ENCODE measurements around the gene BTBD9.

Gene BTBD9

DNA sequence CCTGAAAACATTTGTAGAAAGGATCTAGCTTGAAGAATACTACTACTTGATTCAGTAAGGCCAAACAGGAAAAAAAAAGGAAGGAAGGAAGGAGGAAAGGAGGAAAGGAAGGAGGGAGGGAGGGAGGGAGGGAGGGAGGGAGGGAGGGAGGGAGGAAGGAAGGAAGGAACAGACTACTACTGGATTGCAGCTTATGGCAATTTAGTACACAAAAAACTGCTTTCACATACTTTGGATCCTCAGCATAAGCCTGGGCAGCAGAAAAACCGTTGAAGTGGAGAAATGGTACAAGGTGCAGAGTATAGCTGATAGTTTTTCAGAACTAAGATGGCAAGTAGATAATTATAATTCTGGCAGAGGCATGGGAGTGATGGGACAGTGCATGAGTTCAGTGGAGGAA is 201.6 kb downstream of the BTBD9 start:
- DNase-seq (ENCODE audit: low read depth) = no peak
- H3K4me3 ChIP-seq (ENCODE audit: low read length) = no peak overlapping the region
- TF ChIP-seq, protein P1, sequence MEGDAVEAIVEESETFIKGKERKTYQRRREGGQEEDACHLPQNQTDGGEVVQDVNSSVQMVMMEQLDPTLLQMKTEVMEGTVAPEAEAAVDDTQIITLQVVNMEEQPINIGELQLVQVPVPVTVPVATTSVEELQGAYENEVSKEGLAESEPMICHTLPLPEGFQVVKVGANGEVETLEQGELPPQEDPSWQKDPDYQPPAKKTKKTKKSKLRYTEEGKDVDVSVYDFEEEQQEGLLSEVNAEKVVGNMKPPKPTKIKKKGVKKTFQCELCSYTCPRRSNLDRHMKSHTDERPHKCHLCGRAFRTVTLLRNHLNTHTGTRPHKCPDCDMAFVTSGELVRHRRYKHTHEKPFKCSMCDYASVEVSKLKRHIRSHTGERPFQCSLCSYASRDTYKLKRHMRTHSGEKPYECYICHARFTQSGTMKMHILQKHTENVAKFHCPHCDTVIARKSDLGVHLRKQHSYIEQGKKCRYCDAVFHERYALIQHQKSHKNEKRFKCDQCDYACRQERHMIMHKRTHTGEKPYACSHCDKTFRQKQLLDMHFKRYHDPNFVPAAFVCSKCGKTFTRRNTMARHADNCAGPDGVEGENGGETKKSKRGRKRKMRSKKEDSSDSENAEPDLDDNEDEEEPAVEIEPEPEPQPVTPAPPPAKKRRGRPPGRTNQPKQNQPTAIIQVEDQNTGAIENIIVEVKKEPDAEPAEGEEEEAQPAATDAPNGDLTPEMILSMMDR (IDR thresholded peaks at IDR 0.05; ENCODE audit: insufficient read depth, low read depth, low read length, missing control alignments) = no peak

DNA sequence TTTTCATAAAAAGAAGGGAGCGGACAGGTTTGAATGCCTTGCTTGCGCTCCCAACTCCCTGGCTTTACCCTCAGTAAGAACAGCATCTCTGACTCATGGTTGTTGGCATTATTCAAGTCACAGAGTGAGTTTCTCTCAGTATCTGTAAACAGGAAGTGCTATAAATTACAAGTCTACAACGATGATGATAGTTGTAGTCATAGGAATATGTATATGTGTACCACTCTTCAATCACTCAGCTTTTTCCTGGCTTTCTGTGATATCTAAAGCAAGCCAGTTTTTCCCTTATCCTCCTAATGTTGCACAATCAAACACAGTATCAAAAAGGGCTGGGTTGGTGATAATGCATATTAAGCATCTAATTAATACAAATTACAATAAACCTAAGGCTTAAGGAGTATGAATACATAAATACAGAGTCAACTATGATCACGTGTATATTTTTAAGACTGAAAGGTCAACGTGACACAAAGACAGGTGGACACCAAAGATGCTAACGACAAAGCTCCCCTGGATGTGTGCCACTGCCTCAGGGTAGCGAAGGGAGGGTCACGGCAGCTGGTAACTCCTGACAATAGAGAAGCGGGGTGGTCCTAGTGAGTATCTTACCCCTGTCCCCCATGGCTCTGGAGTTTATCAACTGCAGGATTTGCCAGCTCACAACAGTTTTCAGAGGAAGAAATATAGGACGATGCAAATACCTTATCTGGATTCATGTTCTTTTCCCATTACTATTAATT is 202.8 kb downstream of the BTBD9 start:
- peak; percentile 82 for DNase-seq (ENCODE audit: low read depth)
- no peak overlapping the region for H3K4me3 ChIP-seq (ENCODE audit: low read length)
- TF ChIP-seq, protein P1 (IDR thresholded peaks at IDR 0.05; ENCODE audit: insufficient read depth, low read depth, low read length, missing control alignments) = no peak

DNA sequence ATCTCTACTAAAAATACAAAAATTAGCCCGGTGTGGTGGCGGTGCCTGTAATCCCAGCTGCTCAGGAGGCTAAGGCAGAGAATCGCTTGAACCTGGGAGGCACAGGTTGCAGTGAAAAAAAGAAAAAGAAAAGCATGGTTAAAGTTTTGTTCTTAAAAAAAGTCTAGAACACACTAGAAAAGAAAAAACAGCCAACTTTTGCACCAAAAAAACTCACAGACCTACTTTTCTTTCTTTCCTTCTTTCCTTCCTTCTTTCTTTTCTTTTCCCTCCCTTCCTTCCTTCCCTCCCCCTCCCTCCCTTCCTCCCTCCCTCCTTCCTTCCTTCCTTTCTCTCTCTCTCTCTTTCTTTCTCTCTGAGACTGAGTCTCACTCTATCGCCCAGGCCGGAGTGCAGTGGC is 204.4 kb downstream of the BTBD9 start:
- no peak overlapping the region for H3K4me3 ChIP-seq (ENCODE audit: low read length)
- TF ChIP-seq, protein P1 (IDR thresholded peaks at IDR 0.05; ENCODE audit: insufficient read depth, low read depth, low read length, missing control alignments) = no peak
- no peak for DNase-seq (ENCODE audit: low read depth)

DNA sequence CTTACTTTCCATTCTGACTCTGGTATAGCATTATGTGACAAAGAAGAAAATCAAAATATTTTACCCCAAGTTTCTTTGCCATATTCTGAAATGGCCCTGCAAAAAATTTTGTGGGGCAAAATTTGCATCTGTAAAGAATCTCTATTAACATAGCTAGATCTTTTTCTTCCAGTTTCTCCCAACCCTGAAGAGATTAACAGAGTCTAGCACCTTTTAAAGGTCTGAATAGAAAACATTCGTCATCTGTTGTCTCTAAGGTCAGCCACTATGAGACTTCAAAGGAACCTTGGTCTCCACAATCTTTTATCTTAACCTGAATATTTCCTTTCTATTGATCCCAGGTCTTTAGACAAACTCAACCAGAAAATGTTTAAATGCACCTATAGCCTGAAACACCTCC is 205.7 kb downstream of the BTBD9 start:
- TF ChIP-seq, protein P1 (IDR thresholded peaks at IDR 0.05; ENCODE audit: insufficient read depth, low read depth, low read length, missing control alignments) = no peak
- no peak overlapping the region for H3K4me3 ChIP-seq (ENCODE audit: low read length)
- DNase-seq (ENCODE audit: low read depth) = no peak

DNA sequence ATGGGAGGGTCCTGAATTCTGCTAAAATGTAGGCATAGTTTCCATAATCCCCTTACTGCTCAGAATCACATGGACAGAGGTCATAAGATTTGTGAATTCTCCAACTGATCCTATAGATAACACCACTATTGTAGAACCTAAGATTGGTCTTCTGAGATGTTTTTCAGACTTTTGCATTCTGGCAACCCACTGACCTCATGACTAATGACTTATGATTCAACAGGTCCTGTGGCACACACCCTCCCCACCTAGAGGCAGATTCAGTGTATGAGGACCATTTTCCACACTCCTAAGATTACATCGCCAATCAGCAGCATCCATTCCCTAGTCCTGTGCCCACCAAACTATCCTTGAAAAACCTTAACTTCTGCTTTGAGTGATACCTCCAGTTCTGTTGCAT is 207.2 kb downstream of the BTBD9 start:
- no peak overlapping the region for H3K4me3 ChIP-seq (ENCODE audit: low read length)
- DNase-seq (ENCODE audit: low read depth) = peak; percentile 55
- TF ChIP-seq, protein P1 (IDR thresholded peaks at IDR 0.05; ENCODE audit: insufficient read depth, low read depth, low read length, missing control alignments) = peak; percentile 9

DNA sequence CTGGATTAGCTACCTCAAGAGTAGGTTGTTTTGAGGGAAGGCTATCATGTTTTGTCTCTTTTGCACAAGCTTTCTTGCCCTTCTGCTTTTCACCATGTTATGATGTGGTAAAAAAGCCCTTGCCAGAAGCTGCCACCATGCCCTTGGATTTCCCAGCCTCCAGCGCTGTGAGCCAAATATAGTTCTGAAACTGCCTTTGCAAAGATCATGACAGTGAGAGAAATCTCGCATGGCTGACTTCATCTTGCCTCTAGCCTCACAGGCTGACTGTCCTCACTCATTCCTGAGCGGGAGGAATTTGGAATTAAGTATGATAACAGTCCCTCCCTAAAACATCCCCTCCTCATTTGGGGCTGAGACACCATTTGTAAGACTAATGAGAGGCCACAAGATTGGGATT is 207.7 kb downstream of the BTBD9 start:
- DNase-seq (ENCODE audit: low read depth) = no peak
- TF ChIP-seq, protein P1 (IDR thresholded peaks at IDR 0.05; ENCODE audit: insufficient read depth, low read depth, low read length, missing control alignments) = no peak
- H3K4me3 ChIP-seq (ENCODE audit: low read length) = no peak overlapping the region

DNA sequence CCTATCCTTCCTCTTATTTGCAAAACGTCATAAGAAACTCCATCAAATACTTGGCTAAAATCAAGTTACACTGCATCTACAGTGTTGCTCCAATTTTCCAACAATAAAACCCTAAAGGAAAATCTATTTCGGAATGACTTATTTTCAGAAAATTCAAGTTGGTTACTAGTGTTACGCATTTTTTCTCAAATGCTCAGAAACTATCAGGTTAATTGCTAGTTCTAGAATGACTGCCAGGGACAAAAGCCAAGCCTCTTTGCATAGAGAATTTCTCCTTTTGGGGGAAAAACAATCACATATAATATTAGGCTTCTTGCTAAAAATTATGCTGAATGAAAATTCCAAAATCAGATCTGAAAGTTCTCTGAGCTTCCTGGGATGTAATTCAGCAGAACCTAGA is 210.2 kb downstream of the BTBD9 start:
- TF ChIP-seq, protein P1 (IDR thresholded peaks at IDR 0.05; ENCODE audit: insufficient read depth, low read depth, low read length, missing control alignments) = no peak

More for the DNA sequence above, 210.2 kb downstream of the BTBD9 start:
- DNase-seq (ENCODE audit: low read depth) = no peak
- no peak overlapping the region for H3K4me3 ChIP-seq (ENCODE audit: low read length)
